Smooth muscle cell (in vitro differentiated cells): ENCODE results near the gene TMF1. TPM values are rescaled to one million over a fixed set of nuclear protein-coding genes. Genes with fewer than 3 reads are reported as not detected.

Experiments used
- DNase-seq: peaks from one replicate; lab custom pipeline; 2025; ENCODE audit not compliant: unreplicated experiment; lab: John Stamatoyannopoulos, UW
- H2AFZ ChIP-seq: fragments of 200-600 bp; sonication (generic); 2 replicates; pipeline ENCODE4 v1.6.0; 2016; ENCODE audit warnings: antibody characterized with exemption, low read depth, mild to moderate bottlenecking
- H3F3A ChIP-seq: fragments of 200-600 bp; sonication (generic); 2 replicates; pipeline ENCODE4 v1.6.0; 2017; ENCODE audit warnings: antibody characterized with exemption, low read depth
- H3K27ac ChIP-seq: fragments of 200-600 bp; sonication (generic); 2 replicates; pipeline ENCODE4 v1.5.1; 2016; ENCODE audit warnings: low read depth, mild to moderate bottlenecking
- H3K27me3 ChIP-seq: fragments of 200-600 bp; sonication (generic); 2 replicates; pipeline ENCODE4 v1.6.1; 2016; ENCODE audit warnings: low read depth, mild to moderate bottlenecking
- H3K36me3 ChIP-seq: fragments of 200-600 bp; sonication (generic); 2 replicates; pipeline ENCODE4 v1.5.1; 2016; ENCODE audit warnings: low read depth
- H3K4me1 ChIP-seq: fragments of 200-600 bp; sonication (generic); 2 replicates; pipeline ENCODE4 v1.5.1; 2016; ENCODE audit warnings: low read depth
- H3K4me2 ChIP-seq: fragments of 200-600 bp; sonication (generic); 2 replicates; pipeline ENCODE4 v1.6.0; 2016; ENCODE audit warnings: mild to moderate bottlenecking
- H3K4me3 ChIP-seq: fragments of 200-600 bp; sonication (generic); 2 replicates; pipeline ENCODE4 v1.5.1; 2016; ENCODE audit warnings: mild to moderate bottlenecking
- H3K79me2 ChIP-seq: fragments of 200-600 bp; sonication (generic); 2 replicates; pipeline ENCODE4 v1.6.0; 2016; ENCODE audit warnings: low read depth, mild to moderate bottlenecking
- H3K9ac ChIP-seq: fragments of 200-600 bp; sonication (generic); 2 replicates; pipeline ENCODE4 v1.6.0; 2016; ENCODE audit warnings: low read depth
- H3K9me3 ChIP-seq: fragments of 200-600 bp; sonication (generic); replicated peaks from 2 replicates; pipeline ENCODE4 v1.5.1; 2016; ENCODE audit warnings: low read depth
- H4K20me1 ChIP-seq: fragments of 200-600 bp; sonication (generic); 2 replicates; pipeline ENCODE4 v1.6.0; 2016; ENCODE audit warnings: low read depth
- CTCF ChIP-seq: fragments of 200-600 bp; sonication (generic); IDR thresholded peaks from 2 replicates; pipeline ENCODE4 v1.5.1; 2017; ENCODE audit warnings: borderline replicate concordance, mild to moderate bottlenecking, antibody characterized with exemption; ENCODE audit not compliant: insufficient read depth, poor library complexity, severe bottlenecking
- WGBS: methylation state at CpG from one replicate; pipeline ENCODE4 v1.1.7; 2016; ENCODE audit warnings: low lambda C conversion rate; 5-methylcytosine and 5-hydroxymethylcytosine counted together
- polyA plus RNA-seq: library from polyadenylated mRNA; unstranded; fragments of >200 nt; fragmentation: Nextera tagmentation; extraction: Ambion mirVana; gene quantifications from 2 replicates; pipeline ENCODE4 v1.2.1, GENCODE V29; 2016
- total RNA-seq: library from RNA; depleted of rRNA; stranded (reverse); fragments of >200 nt; gene quantifications from 2 replicates; pipeline ENCODE4 v1.2.3, GENCODE V29; 2014

TMF1 gene
- total and polyA plus RNA-seq, 2 experiments from 2014 or later: 28.9 to 63.0 TPM

- Histone ChIP-seq H3K27me3 (no peaks in the 10 kb centered on the region), H3K4me2 (no peak overlapping the region), H3K4me3 (no peak overlapping the region), H3K9ac (no peak overlapping the region), H3K27ac (no peak overlapping the region), H3K36me3 (peaks cover 30% of the 10 kb centered on the region), H2AFZ (no peak overlapping the region), H4K20me1 (no peaks in the 10 kb centered on the region), H3K9me3 (no peaks in the 10 kb centered on the region), H3K4me1 (peaks cover 12% of the 10 kb centered on the region), H3F3A (no peaks in the 10 kb centered on the region), H3K79me2 (no peaks in the 10 kb centered on the region)
- no peak for TF ChIP-seq CTCF
- 90% methylated on average over 5 of the region's 5 CpGs for WGBS
- DNase-seq: no peak
Measured at GRCh38 chr3:69005791-69006482, 46.2 kb downstream of the TMF1 start.

DNA sequence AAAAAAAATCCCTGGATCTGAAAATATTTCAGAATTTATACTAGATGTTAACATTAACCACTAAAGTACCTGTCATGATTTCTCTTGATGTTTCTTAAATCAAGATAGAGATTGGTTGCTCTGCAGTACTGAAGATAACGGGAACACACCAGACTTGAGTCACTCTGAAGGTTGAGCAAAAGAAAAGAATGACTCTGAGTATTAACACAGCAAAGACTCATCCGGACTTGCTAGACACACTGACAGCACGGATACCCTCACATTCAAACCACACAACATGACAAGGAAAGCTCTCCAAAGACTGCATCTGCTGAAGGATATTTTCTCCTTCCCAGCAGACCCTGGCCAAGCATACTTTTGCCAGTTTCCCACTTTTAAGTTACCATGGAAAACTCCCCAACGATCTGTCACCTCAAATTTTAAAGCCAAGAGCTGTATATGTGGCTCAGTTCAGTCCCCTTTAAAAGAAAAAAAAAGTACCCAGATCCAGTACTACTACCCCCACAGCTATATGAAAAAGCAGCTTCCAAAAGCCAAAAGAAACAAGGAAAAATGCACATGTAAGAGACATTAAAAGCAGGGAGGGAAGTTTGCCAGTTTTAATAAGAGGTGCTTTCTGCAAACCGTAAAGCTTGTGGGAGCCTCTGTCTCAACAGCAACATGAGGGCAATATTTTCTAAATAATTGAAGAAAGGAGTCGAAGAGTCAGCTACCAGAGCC lies 46.9 kb downstream of the TMF1 start:
- Histone ChIP-seq H3K79me2 (no peaks in the 10 kb centered on the region), H3K9me3 (no peaks in the 10 kb centered on the region), H3K27ac (no peak overlapping the region), H3K27me3 (no peaks in the 10 kb centered on the region), H4K20me1 (no peaks in the 10 kb centered on the region), H3K36me3 (peaks cover 30% of the 10 kb centered on the region), H3K4me1 (peaks cover 12% of the 10 kb centered on the region), H3K4me2 (no peak overlapping the region), H3F3A (no peaks in the 10 kb centered on the region), H2AFZ (no peak overlapping the region), H3K9ac (no peak overlapping the region), H3K4me3 (no peak overlapping the region)
- DNase-seq: no peak
- TF ChIP-seq CTCF: no peak
- 96% methylated on average over 6 of the region's 6 CpGs for WGBS

DNA sequence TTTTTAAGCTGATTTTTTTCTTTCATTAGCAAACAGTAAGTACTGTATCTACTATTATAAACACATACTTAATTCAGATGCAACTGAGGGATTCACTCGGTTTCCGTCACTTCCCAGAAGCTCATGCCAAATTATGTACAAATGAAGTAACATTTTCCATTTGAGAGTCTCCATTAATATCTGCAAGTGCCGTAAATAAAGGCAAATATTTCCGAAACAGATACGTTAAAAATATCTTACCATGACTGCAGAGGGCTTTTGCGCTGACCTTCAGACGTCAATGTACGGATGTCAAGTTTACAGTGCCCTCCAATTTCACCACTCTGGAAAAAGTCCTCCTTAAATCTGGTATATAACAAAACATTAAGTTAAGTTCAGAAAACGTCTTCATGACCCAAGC lies 48.0 kb downstream of the TMF1 start:
- no peak overlapping the region for H3K4me3 ChIP-seq
- H4K20me1 ChIP-seq: no peaks in the 10 kb centered on the region
- no peak overlapping the region for H3K9ac ChIP-seq
- H3K4me2 ChIP-seq: no peak overlapping the region
- H3K79me2 ChIP-seq: no peaks in the 10 kb centered on the region
- H3K27ac ChIP-seq: no peak overlapping the region
- WGBS: 98% methylated on average over 9 of the region's 9 CpGs
- H3K27me3 ChIP-seq: no peaks in the 10 kb centered on the region
- H3F3A ChIP-seq: no peaks in the 10 kb centered on the region
- H3K9me3 ChIP-seq: no peaks in the 10 kb centered on the region
- H3K36me3 ChIP-seq: peaks cover 26% of the 10 kb centered on the region
- peaks cover 4% of the 10 kb centered on the region for H3K4me1 ChIP-seq
- DNase-seq: no peak
- no peak overlapping the region for H2AFZ ChIP-seq
- no peak for TF ChIP-seq CTCF
